Ovary (tissue), 9 donors: ENCODE measurements around the gene AFAP1L2. TPM values are rescaled to one million over a fixed set of nuclear protein-coding genes. Genes with fewer than 3 reads are reported as not detected.

ENCODE experiments used
- DNase-seq, 5 donors: peaks; one replicate each; pipeline ENCODE4 v3.0.0-alpha.2; 2019 to 2020
- H3K27ac ChIP-seq, 2 donors: fragments of 200-600 bp; one replicate each; pipeline versions ENCODE4 v1.5.1 to v1.8.0; 2019 to 2022
- H3K27me3 ChIP-seq: fragments of 200-600 bp; one replicate; pipeline ENCODE4 v1.8.0; 2022
- H3K36me3 ChIP-seq: fragments of 200-600 bp; sonication (generic); one replicate; pipeline ENCODE4 v1.5.1; 2019
- H3K4me1 ChIP-seq: one replicate; pipeline ENCODE4 v1.8.1; 2013; ENCODE audit warnings: mild to moderate bottlenecking, moderate library complexity; ENCODE audit not compliant: insufficient read depth
- H3K4me3 ChIP-seq: fragments of 200-600 bp; sonication (generic); one replicate; pipeline ENCODE4 v1.5.1; 2017
- H3K9me3 ChIP-seq, 2 donors: fragments of 200-600 bp in 1 of 2; sonication (generic) in 1 of 2; one replicate each; pipeline versions ENCODE4 v1.5.1 to v1.8.1; 2013 to 2019; ENCODE audit warnings: mild to moderate bottlenecking in 1 of 2, moderate library complexity in 1 of 2
- EP300 ChIP-seq: sonication (generic); formaldehyde crosslinking; IDR thresholded peaks from one replicate; pipeline ENCODE4 v1.6.1; 2017; ENCODE audit warnings: antibody characterized with exemption
- POLR2A ChIP-seq: fragments of 450-650 bp; IDR thresholded peaks from one replicate; pipeline ENCODE4 v1.6.1; 2017; ENCODE audit warnings: antibody characterized with exemption, mild to moderate bottlenecking, moderate library complexity
- WGBS, 3 donors: extraction: QIAGEN DNeasy Blood & Tissue Kit in 1 of 3; methylation state at CpG; one replicate each; pipeline versions ENCODE4 v1.1.5 to v1.1.7; 2013 to 2017; 5-methylcytosine and 5-hydroxymethylcytosine counted together
- intact Hi-C, 4 donors: fragments of 100-400 bp; cut with DNase I; formaldehyde crosslinking; loops; one replicate each; pipeline versions ENCODE4 v1.11.0 to v1.15.1; 2022 to 2023
- polyA plus RNA-seq, 2 donors: library from polyadenylated mRNA; stranded (reverse); fragments of 200-250 nt in 1 of 2; fragments of 350-450 nt in 1 of 2; fragmentation: Illumina TruSeq in 1 of 2; extraction: RNeasy Lipid Tissue Mini Kit (QIAGEN cat#74804) in 1 of 2; gene quantifications; one replicate each; pipeline ENCODE4 v1.2.3, GENCODE V29; 2013 to 2014
- total RNA-seq, 7 donors: library from RNA; depleted of rRNA in 2 of 7; stranded (reverse); fragments of >200 nt in 2 of 7; fragmentation: NEBNext Ultra II Directional in 3 of 7; extraction: Animal tissue kit (Norgen Biotek cat#: 25700) in 3 of 7; gene quantifications; one replicate each; pipeline versions ENCODE4 v1.1.0 to v1.2.4, GENCODE V29; 2016 to 2023
- TF ChIP-seq, protein P1 (sequence below), 3 donors: fragments of 450-650 bp in 2 of 3; fragments of 200-600 bp in 1 of 3; IDR thresholded peaks; one replicate each; pipeline versions ENCODE4 v1.5.1 to v1.8.0; 2016 to 2022; ENCODE audit warnings: antibody characterized with exemption in 3 of 3, mild to moderate bottlenecking in 1 of 3
- donor health status: DM: no; HTN: no; CAD: no; lungs with moderate emphysema.
- donor health status: DM: no; HTN: no; CAD: no.
- donor health status: Bipolar disorder and iron deficiency.
- donor health status: DM: yes; HTN: yes; CAD: no.
- donor health status: DM: no; HTN: no; CAD: no.
- donor health status: DM: yes; HTN: yes; CAD: no.

The AFAP1L2 gene
- total and polyA plus RNA-seq, 9 donors, result 9.8 to 53.7 (median 23.3) TPM

DNA sequence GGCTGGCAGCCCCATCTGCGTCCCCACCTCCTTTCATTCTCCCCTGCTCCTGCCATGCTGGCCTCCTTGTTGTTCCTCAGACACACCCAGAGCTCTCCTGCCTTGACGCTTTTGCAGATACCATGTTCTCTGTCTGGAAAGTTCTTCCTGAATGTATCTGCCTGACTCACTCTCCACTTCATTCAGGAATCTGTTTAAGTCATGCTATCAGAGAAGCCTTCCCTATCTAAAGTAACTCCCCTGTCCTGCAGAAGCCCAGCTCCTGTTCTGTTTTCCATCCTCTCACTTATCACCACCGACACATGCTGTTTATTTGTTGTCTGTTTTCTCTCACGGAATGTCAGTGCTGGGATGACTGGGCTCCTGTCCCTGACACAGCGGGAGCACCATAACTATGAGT is 82.0 kb downstream of the AFAP1L2 start:
- no peak for DNase-seq
- Histone ChIP-seq H3K4me3 (no peak overlapping the region), H3K27me3 (no peaks in the 10 kb centered on the region), H3K4me1 (peaks cover 9% of the 10 kb centered on the region), H3K9me3 (no peaks in the 10 kb centered on the region), H3K27ac (no peak overlapping the region), H3K36me3 (no peaks in the 10 kb centered on the region)
- TF ChIP-seq POLR2A, result no peak
- TF ChIP-seq EP300, result no peak
- TF ChIP-seq, protein P1, sequence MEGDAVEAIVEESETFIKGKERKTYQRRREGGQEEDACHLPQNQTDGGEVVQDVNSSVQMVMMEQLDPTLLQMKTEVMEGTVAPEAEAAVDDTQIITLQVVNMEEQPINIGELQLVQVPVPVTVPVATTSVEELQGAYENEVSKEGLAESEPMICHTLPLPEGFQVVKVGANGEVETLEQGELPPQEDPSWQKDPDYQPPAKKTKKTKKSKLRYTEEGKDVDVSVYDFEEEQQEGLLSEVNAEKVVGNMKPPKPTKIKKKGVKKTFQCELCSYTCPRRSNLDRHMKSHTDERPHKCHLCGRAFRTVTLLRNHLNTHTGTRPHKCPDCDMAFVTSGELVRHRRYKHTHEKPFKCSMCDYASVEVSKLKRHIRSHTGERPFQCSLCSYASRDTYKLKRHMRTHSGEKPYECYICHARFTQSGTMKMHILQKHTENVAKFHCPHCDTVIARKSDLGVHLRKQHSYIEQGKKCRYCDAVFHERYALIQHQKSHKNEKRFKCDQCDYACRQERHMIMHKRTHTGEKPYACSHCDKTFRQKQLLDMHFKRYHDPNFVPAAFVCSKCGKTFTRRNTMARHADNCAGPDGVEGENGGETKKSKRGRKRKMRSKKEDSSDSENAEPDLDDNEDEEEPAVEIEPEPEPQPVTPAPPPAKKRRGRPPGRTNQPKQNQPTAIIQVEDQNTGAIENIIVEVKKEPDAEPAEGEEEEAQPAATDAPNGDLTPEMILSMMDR (IDR thresholded peaks at IDR 0.05), result no peak
- intact Hi-C loops, result no loop called here
- WGBS, 3 donors, result 68 to 79% (median 75%) methylated on average over 5 of the region's 5 CpGs

GRCh38 chr10:114320249-114321116 is 83.8 kb downstream of the AFAP1L2 start:
- TF ChIP-seq, protein P1 (IDR thresholded peaks at IDR 0.05), result no peak
- TF ChIP-seq POLR2A, result no peak
- TF ChIP-seq EP300, result no peak
- Histone ChIP-seq H3K36me3 (no peaks in the 10 kb centered on the region), H3K4me3 (no peak overlapping the region), H3K27ac (peak overlapping the region in 1 of 2 donors; percentile 21), H3K4me1 (peaks cover 9% of the 10 kb centered on the region), H3K9me3 (no peaks in the 10 kb centered on the region), H3K27me3 (no peaks in the 10 kb centered on the region)
- DNase-seq, result peak in 4 of 5 donors; percentile 54 to 70 (median 63)
- 60 to 79% (median 61%) methylated on average over 22 to 23 of the region's 23 CpGs for WGBS, 3 donors
- intact Hi-C loops, result no loop called here

GRCh38 chr10:114319406-114320248 is 84.7 kb downstream of the AFAP1L2 start:
- WGBS, 3 donors, result 94 to 95% (median 94%) methylated on average over 18 of the region's 18 CpGs
- no peak overlapping the region for H3K4me3 ChIP-seq
- no peaks in the 10 kb centered on the region for H3K36me3 ChIP-seq
- no peaks in the 10 kb centered on the region for H3K9me3 ChIP-seq
- no peaks in the 10 kb centered on the region for H3K27me3 ChIP-seq
- TF ChIP-seq EP300, result no peak
- no peak for TF ChIP-seq POLR2A
- TF ChIP-seq, protein P1 (IDR thresholded peaks at IDR 0.05), result no peak
- intact Hi-C loops, result no loop called here
- no peak for DNase-seq
- no peak overlapping the region for H3K27ac ChIP-seq
- peaks cover 9% of the 10 kb centered on the region for H3K4me1 ChIP-seq

DNA sequence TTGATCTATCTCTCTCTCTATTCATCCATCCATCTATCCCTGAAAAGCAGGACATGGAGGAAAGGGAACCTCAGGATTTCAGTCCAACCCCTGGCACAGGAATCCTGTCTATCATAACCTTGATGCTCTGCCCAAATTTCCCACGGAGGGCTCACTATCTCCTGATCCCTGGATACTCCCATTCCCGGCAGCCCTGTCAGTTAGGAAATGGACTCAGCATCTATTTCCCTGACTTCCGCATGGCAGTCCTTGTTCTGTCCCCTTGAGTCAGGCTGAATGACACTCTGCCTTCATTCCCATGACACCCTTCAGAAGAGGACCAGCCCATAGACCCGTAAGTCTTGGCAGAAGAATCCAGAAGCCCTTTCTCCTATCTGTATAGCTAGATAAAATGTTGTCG is 87.6 kb downstream of the AFAP1L2 start:
- Histone ChIP-seq H3K27me3 (no peaks in the 10 kb centered on the region), H3K27ac (no peak overlapping the region), H3K4me1 (peaks cover 9% of the 10 kb centered on the region), H3K36me3 (no peaks in the 10 kb centered on the region), H3K4me3 (no peak overlapping the region), H3K9me3 (no peaks in the 10 kb centered on the region)
- DNase-seq, result no peak
- TF ChIP-seq EP300 (no peak), POLR2A (no peak)
- TF ChIP-seq, protein P1 (IDR thresholded peaks at IDR 0.05), result no peak
- 66 to 70% (median 66%) methylated on average over 5 of the region's 5 CpGs for WGBS, 3 donors
- intact Hi-C loops, result no loop called here
